Testis (tissue), 3 donors: ENCODE results near the gene RABGAP1L. TPM values are rescaled to one million over a fixed set of nuclear protein-coding genes. Genes with fewer than 3 reads are reported as not detected.

Experiments used
- DNase-seq: peaks from one replicate; pipeline ENCODE4 v3.0.0-alpha.2; 2019
- H3K27ac ChIP-seq, 2 donors: fragments of 200-600 bp; sonication (generic); one replicate each; pipeline ENCODE4 v1.5.1; 2019
- H3K27me3 ChIP-seq: fragments of 200-600 bp; sonication (generic); one replicate; pipeline ENCODE4 v1.5.1; 2019
- H3K36me3 ChIP-seq: fragments of 200-600 bp; sonication (generic); one replicate; pipeline ENCODE4 v1.5.1; 2017; ENCODE audit warnings: low read depth; ENCODE audit errors: missing control alignments
- H3K4me1 ChIP-seq: fragments of 200-600 bp; sonication (generic); one replicate; pipeline ENCODE4 v1.5.1; 2019
- H3K4me3 ChIP-seq, 2 donors: fragments of 200-600 bp; sonication (generic); one replicate each; pipeline ENCODE4 v1.5.1; 2017 to 2019
- H3K9me3 ChIP-seq: fragments of 200-600 bp; sonication (generic); one replicate; pipeline ENCODE4 v1.5.1; 2017
- CTCF ChIP-seq, 3 experiments: fragments of 450-650 bp in 2 of 3; fragments of 200-600 bp in 1 of 3; sonication (generic) in 1 of 3; IDR thresholded peaks; one replicate each; pipeline ENCODE4 v1.5.1; 2016 to 2019; ENCODE audit warnings: antibody characterized with exemption in 3 of 3, mild to moderate bottlenecking in 2 of 3, moderate library complexity in 1 of 3
- POLR2A ChIP-seq: fragments of 450-650 bp; IDR thresholded peaks from one replicate; pipeline ENCODE4 v1.6.1; 2017; ENCODE audit warnings: antibody characterized with exemption, mild to moderate bottlenecking, moderate library complexity
- WGBS, 2 donors: methylation state at CpG; one replicate each; pipeline ENCODE4 v1.1.5; 2018; 5-methylcytosine and 5-hydroxymethylcytosine counted together
- intact Hi-C: fragments of 100-400 bp; cut with DNase I; formaldehyde crosslinking; loops from one replicate; pipeline ENCODE4 v1.15.1; 2023; ENCODE audit warnings: low total_unique reads
- polyA plus RNA-seq: library from polyadenylated mRNA; stranded (reverse); fragments of 350-450 nt; fragmentation: Illumina TruSeq; extraction: RNeasy Lipid Tissue Mini Kit (QIAGEN cat#74804); gene quantifications from one replicate; pipeline ENCODE4 v1.2.3, GENCODE V29; 2014; ENCODE audit warnings: low read depth, low replicate concordance; ENCODE audit not compliant: insufficient read depth
- total RNA-seq, 2 donors: library from RNA; depleted of rRNA; stranded (reverse); fragments of >200 nt; gene quantifications; one replicate each; pipeline ENCODE4 v1.2.3, GENCODE V29; 2016

The RABGAP1L gene
- total and polyA plus RNA-seq, 3 donors from 2014 or later, result 40.5 to 53.1 (median 49.5) TPM

DNA sequence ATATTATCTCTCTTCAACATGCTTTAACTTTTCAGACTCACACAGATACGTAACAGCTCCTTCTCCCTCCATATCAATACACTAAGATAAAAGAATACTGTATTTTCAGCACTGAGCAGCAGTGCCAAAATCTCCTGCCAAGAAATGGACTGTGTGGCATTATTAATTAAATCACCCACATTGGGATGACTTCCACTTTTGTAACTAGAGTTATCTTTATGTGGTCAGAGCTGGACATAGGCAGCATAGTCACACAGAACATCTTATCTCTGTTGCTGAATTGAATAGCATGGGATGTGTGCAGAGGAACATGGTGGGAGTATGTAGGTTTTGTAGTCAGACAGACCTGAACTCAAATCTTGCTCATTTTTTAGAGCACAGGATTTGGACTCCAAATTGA is 799.1 kb downstream of the RABGAP1L start:
- H3K9me3 ChIP-seq, result no peaks in the 10 kb centered on the region
- H3K27ac ChIP-seq, result no peak overlapping the region
- no peak overlapping the region for H3K4me3 ChIP-seq
- intact Hi-C loops, result no loop called here
- no peak for TF ChIP-seq CTCF (IDR thresholded peaks at IDR 0.05)
- no peak for TF ChIP-seq POLR2A
- H3K36me3 ChIP-seq, result no peaks in the 10 kb centered on the region
- no peaks in the 10 kb centered on the region for H3K4me1 ChIP-seq
- 44 to 54% methylated on average over 1 of the region's 1 CpG for WGBS, 2 donors
- DNase-seq, result no peak
- H3K27me3 ChIP-seq, result no peaks in the 10 kb centered on the region

GRCh38 chr1:174960362-174960761 is 801.0 kb downstream of the RABGAP1L start:
- Histone ChIP-seq H3K36me3 (no peaks in the 10 kb centered on the region), H3K4me1 (peaks cover 1% of the 10 kb centered on the region), H3K27me3 (no peaks in the 10 kb centered on the region), H3K4me3 (no peak overlapping the region), H3K9me3 (no peaks in the 10 kb centered on the region), H3K27ac (no peak overlapping the region)
- WGBS, 2 donors, result 91 to 95% methylated on average over 2 of the region's 2 CpGs
- TF ChIP-seq CTCF (IDR thresholded peaks at IDR 0.05) (no peak), POLR2A (no peak)
- intact Hi-C loops, result no loop called here
- no peak for DNase-seq

DNA sequence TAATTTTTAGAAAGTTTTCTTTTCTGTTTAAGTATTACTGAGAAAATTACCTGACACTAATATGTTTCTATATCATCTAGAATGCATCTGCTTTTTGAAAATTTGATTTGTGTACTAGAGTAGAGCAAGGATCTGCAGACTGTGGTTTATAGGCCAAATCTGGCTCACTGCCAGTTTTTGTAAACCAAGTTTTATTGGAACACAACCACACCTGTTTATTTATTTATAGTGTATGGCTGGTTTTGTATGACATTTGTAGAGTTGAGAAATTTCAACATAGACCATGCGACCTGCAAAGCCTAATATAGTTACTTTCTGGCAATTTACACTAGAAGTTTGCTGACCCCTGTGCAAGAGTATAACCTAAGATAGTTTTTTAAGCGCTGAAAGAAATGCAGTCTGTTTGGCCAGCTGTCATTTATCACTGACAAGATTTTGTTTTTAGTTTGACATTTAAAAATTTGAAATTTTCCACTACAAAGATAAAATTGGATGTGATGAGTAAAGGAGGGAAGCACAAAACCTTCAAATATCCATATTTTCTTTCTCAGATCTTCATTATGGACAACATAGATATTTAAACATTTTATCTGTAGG is 804.3 kb downstream of the RABGAP1L start:
- H3K9me3 ChIP-seq, result no peaks in the 10 kb centered on the region
- peak overlapping the region in 1 of 2 donors; percentile 70 for H3K27ac ChIP-seq
- TF ChIP-seq POLR2A (no peak), CTCF (IDR thresholded peaks at IDR 0.05) (no peak)
- H3K36me3 ChIP-seq, result no peaks in the 10 kb centered on the region
- peaks cover 9% of the 10 kb centered on the region for H3K4me1 ChIP-seq
- DNase-seq, result no peak
- H3K4me3 ChIP-seq, result no peak overlapping the region
- intact Hi-C loops, result no loop called here
- WGBS, 2 donors, result 64 to 68% methylated on average over 2 of the region's 2 CpGs
- H3K27me3 ChIP-seq, result no peaks in the 10 kb centered on the region

- WGBS, 2 donors, result 46 to 48% methylated on average over 6 of the region's 6 CpGs
- Histone ChIP-seq H3K36me3 (no peaks in the 10 kb centered on the region), H3K9me3 (no peaks in the 10 kb centered on the region), H3K27ac (peak overlapping the region in 1 of 2 donors; percentile 70), H3K27me3 (no peaks in the 10 kb centered on the region), H3K4me1 (peaks cover 9% of the 10 kb centered on the region), H3K4me3 (no peak overlapping the region)
- no peak for DNase-seq
- intact Hi-C loops, result no loop called here
- TF ChIP-seq CTCF (IDR thresholded peaks at IDR 0.05), result no peak
These were observed 805.1 kb downstream of the RABGAP1L start for GRCh38 chr1:174964261-174964971.

GRCh38 chr1:174964972-174965361 is 805.6 kb downstream of the RABGAP1L start:
- Histone ChIP-seq H3K4me1 (peaks cover 9% of the 10 kb centered on the region), H3K4me3 (no peak overlapping the region)
- intact Hi-C loops, result no loop called here

More at GRCh38 chr1:174964972-174965361, 805.6 kb downstream of the RABGAP1L start:
- DNase-seq, result no peak
- WGBS, 2 donors, result 27 to 47% methylated on average over 1 of the region's 1 CpG
- TF ChIP-seq CTCF (IDR thresholded peaks at IDR 0.05) (no peak), POLR2A (no peak)
- Histone ChIP-seq H3K9me3 (no peaks in the 10 kb centered on the region), H3K27ac (peak overlapping the region in 1 of 2 donors; percentile 70), H3K27me3 (no peaks in the 10 kb centered on the region), H3K36me3 (no peaks in the 10 kb centered on the region)
